A549 (cell line): Measurements from ENCODE around the gene MAN1C1. TPM values are rescaled to one million over a fixed set of nuclear protein-coding genes. Genes with fewer than 3 reads are reported as not detected.

Experiments
- ATAC-seq, 2 experiments: fragments of 200-7000 bp in 1 of 2; fragments of >200 bp in 1 of 2; cut with Nextera tagmentation in 1 of 2; cut with Tn5 transposase in 1 of 2; 3 replicates each; pipeline versions ENCODE4 v1.8.0 to v1.9.1; 2018 to 2020; ENCODE audit warnings: mild to moderate bottlenecking in 1 of 2, moderate library complexity in 1 of 2
- CTCF ChIA-PET: fragments of 300-600 bp; sonication (Branson Sonifier 250); formaldehyde crosslinking; extraction: SDS; loops from one replicate; lab custom pipeline; 2021; ENCODE audit warnings: antibody characterized with exemption, inconsistent platforms; lab: Yijun Ruan, JAX
- POLR2A ChIA-PET: fragments of 350-600 bp; formaldehyde crosslinking; extraction: SDS; loops from one replicate; lab custom pipeline; 2021; ENCODE audit warnings: antibody characterized with exemption, inconsistent platforms; lab: Yijun Ruan, JAX
- DNase-seq, 2 experiments: peaks; one replicate each; pipeline versions ENCODE4 v3.0.0 to v3.0.0-alpha.2; 2011 to 2016; ENCODE audit warnings: low read depth in 1 of 2, low spot score in 1 of 2
- FAIRE-seq: peaks from 2 replicates; lab custom pipeline; 2011; peaks lifted over from hg19 to GRCh38; lab: Jason Lieb, UNC
- H3K27ac ChIP-seq, 2 experiments: fragments of >200 bp; sonication (Bioruptor Twin); formaldehyde crosslinking; 3 replicates each; pipeline ENCODE4 v1.5.1; 2016 to 2017
- H3K4me1 ChIP-seq: fragments of >200 bp; sonication (Bioruptor Twin); formaldehyde crosslinking; 3 replicates; pipeline ENCODE4 v1.6.1; 2016
- H3K4me2 ChIP-seq: fragments of >200 bp; sonication (Bioruptor Twin); formaldehyde crosslinking; 3 replicates; pipeline ENCODE4 v1.6.1; 2016
- H3K4me3 ChIP-seq: fragments of >200 bp; sonication (Bioruptor Twin); formaldehyde crosslinking; 3 replicates; pipeline ENCODE4 v1.5.1; 2016
- H3K9me3 ChIP-seq: fragments of >200 bp; sonication (Bioruptor Twin); formaldehyde crosslinking; 3 replicates; pipeline ENCODE4 v1.6.1; 2016
- ATOH8 ChIP-seq: fragments of 250-450 bp; sonication (Bioruptor Pico); IDR thresholded peaks from 2 replicates; pipeline ENCODE4 v1.5.0; 2020; ENCODE audit warnings: low read depth, mild to moderate bottlenecking, moderate library complexity
- BHLHE40 ChIP-seq: IDR thresholded peaks from 2 replicates; pipeline ENCODE4 v1.6.1; 2012; ENCODE audit warnings: low read depth, low read length, inconsistent platforms
- CBX8 ChIP-seq: fragments of 200-600 bp; sonication (generic); IDR thresholded peaks from 2 replicates; pipeline ENCODE4 v1.6.1; 2016
- CEBPB ChIP-seq, 2 experiments: fragments of >200 bp in 1 of 2; sonication (Bioruptor Twin) in 1 of 2; formaldehyde crosslinking in 1 of 2; IDR thresholded peaks; 2 replicates each; pipeline ENCODE4 v1.6.1; 2012 to 2016
- CHD4 ChIP-seq: fragments of 200-600 bp; sonication (generic); IDR thresholded peaks from 2 replicates; pipeline ENCODE4 v1.6.1; 2016; ENCODE audit warnings: antibody characterized with exemption, mild to moderate bottlenecking, borderline replicate concordance
- CTCF ChIP-seq: fragments of >200 bp; sonication (Bioruptor Twin); formaldehyde crosslinking; IDR thresholded peaks from 3 replicates; pipeline ENCODE4 v1.5.1; 2016
- E2F6 ChIP-seq: IDR thresholded peaks from 2 replicates; pipeline ENCODE4 v1.6.1; 2012; ENCODE audit warnings: low read depth, borderline replicate concordance
- EHF ChIP-seq: fragments of 250-450 bp; sonication (Bioruptor Pico); IDR thresholded peaks from 2 replicates; pipeline ENCODE4 v1.5.0; 2020; ENCODE audit warnings: mild to moderate bottlenecking
- EHMT2 ChIP-seq: fragments of 200-600 bp; sonication (generic); IDR thresholded peaks from 2 replicates; pipeline ENCODE4 v1.6.1; 2016; ENCODE audit warnings: antibody characterized with exemption, low read depth, mild to moderate bottlenecking, moderate library complexity
- GATA3 ChIP-seq: IDR thresholded peaks from 2 replicates; pipeline ENCODE4 v1.6.1; 2012; ENCODE audit warnings: borderline replicate concordance
- HOXA7 ChIP-seq: fragments of 250-450 bp; sonication (Bioruptor Pico); IDR thresholded peaks from 2 replicates; pipeline ENCODE4 v1.5.0; 2020; ENCODE audit warnings: mild to moderate bottlenecking, moderate library complexity
- KDM5A ChIP-seq: fragments of 200-600 bp; sonication (generic); IDR thresholded peaks from 2 replicates; pipeline ENCODE4 v1.6.1; 2016; ENCODE audit warnings: antibody characterized with exemption, mild to moderate bottlenecking
- MAFK ChIP-seq: fragments of 450-650 bp; IDR thresholded peaks from 2 replicates; pipeline ENCODE4 v1.6.1; 2014; ENCODE audit not compliant: partially characterized antibody
- MYC ChIP-seq: IDR thresholded peaks from 2 replicates; pipeline ENCODE4 v1.6.1; 2012; ENCODE audit warnings: mild to moderate bottlenecking, inconsistent platforms, low read length, improper control_type of control experiment, borderline replicate concordance
- NPAS2 ChIP-seq: fragments of 250-450 bp; sonication (Bioruptor Pico); IDR thresholded peaks from 2 replicates; pipeline ENCODE4 v1.8.0; 2022; ENCODE audit warnings: mild to moderate bottlenecking, moderate library complexity, borderline replicate concordance
- NR3C1 ChIP-seq: fragments of >200 bp; sonication (Bioruptor Twin); formaldehyde crosslinking; IDR thresholded peaks from 3 replicates; pipeline ENCODE4 v1.6.1; 2017
- RAD21 ChIP-seq, 2 experiments: fragments of >200 bp in 1 of 2; sonication (Bioruptor Twin) in 1 of 2; formaldehyde crosslinking in 1 of 2; IDR thresholded peaks in 1 of 2; conservative IDR thresholded peaks in 1 of 2; 2 replicates in 1 of 2; 3 replicates in 1 of 2; pipeline ENCODE4 v1.6.1; 2012 to 2018; ENCODE audit warnings: inconsistent platforms in 1 of 2
- RFX5 ChIP-seq: fragments of 450-650 bp; IDR thresholded peaks from 2 replicates; pipeline ENCODE4 v1.7.1; 2014; ENCODE audit warnings: antibody characterized with exemption, mild to moderate bottlenecking, moderate library complexity
- TFCP2L1 ChIP-seq: fragments of 250-450 bp; sonication (Bioruptor Pico); IDR thresholded peaks from 2 replicates; pipeline ENCODE4 v1.5.0; 2021; ENCODE audit warnings: mild to moderate bottlenecking
- USF2 ChIP-seq: fragments of 450-650 bp; IDR thresholded peaks from 2 replicates; pipeline ENCODE4 v1.6.1; 2014; ENCODE audit warnings: antibody characterized with exemption
- ZC3H11A ChIP-seq: fragments of 450-650 bp; IDR thresholded peaks from 2 replicates; pipeline ENCODE4 v1.6.1; 2014; ENCODE audit warnings: antibody characterized with exemption, mild to moderate bottlenecking
- ZSCAN20 ChIP-seq: fragments of 250-450 bp; sonication (Bioruptor Pico); IDR thresholded peaks from 2 replicates; pipeline ENCODE4 v1.8.0; 2022; ENCODE audit warnings: mild to moderate bottlenecking, moderate library complexity
- WGBS: methylation state at CpG from one replicate; pipeline ENCODE4 v1.1.6; 2017; ENCODE audit errors: missing lambda C conversion rate; 5-methylcytosine and 5-hydroxymethylcytosine counted together
- polyA plus RNA-seq, 4 experiments: library from polyadenylated mRNA; depleted of rRNA in 3 of 4; stranded (reverse); fragments of >200 nt; fragmentation: RNase III in 1 of 4; extraction: RNeasy Plus Mini Kit Qiagen cat#74134 plus additional on column Dnase treatment in 1 of 4; gene quantifications; 2 replicates in 3 of 4; 3 replicates in 1 of 4; pipeline ENCODE4 v1.2.3, GENCODE V29; 2011 to 2017

MAN1C1 gene
- polyA plus RNA-seq, 2 of the 4 experiments (the other 2 are of a cell fraction): 0.22 to 0.27 TPM

- CTCF ChIA-PET: interaction anchor here (1.0 to 1.5 kb wide), 3 partner anchors 14 to 17 kb away, joined by 3 to 4 read pairs (median 4); no protein-coding TSS in a partner anchor
- no peak for ATAC-seq
These were observed 140.7 kb downstream of the MAN1C1 start for GRCh38 chr1:25757151-25757845.

GRCh38 chr1:25757846-25758185 is 141.2 kb downstream of the MAN1C1 start:
- DNase-seq (no peak), ATAC-seq (no peak), FAIRE-seq (no peak)
- POLR2A ChIA-PET: no interaction called here
- TF ChIP-seq TFCP2L1: no peak
- TF ChIP-seq NPAS2: no peak
- TF ChIP-seq CTCF: no peak
- no peak for TF ChIP-seq MAFK
- no peak for TF ChIP-seq KDM5A
- no peak for TF ChIP-seq MYC
- TF ChIP-seq USF2: no peak
- no peak for TF ChIP-seq ZC3H11A
- no peak for TF ChIP-seq CEBPB (IDR thresholded peaks at IDR 0.05)
- no peak for TF ChIP-seq NR3C1
- TF ChIP-seq HOXA7: no peak
- TF ChIP-seq RFX5: no peak
- no peak for TF ChIP-seq GATA3
- TF ChIP-seq RAD21 (conservative IDR thresholded peaks at IDR 0.05 in 1 of 2, IDR thresholded peaks at IDR 0.05 in 1 of 2): no peak
- TF ChIP-seq ATOH8 (CRISPR knock-in tag): no peak
- no peak for TF ChIP-seq E2F6
- no peak for TF ChIP-seq EHMT2
- TF ChIP-seq CHD4: no peak
- no peak for TF ChIP-seq ZSCAN20
- Histone ChIP-seq H3K27ac (no peak overlapping the region), H3K4me2 (no peak overlapping the region), H3K9me3 (no peaks in the 10 kb centered on the region), H3K4me1 (no peaks in the 10 kb centered on the region), H3K4me3 (no peak overlapping the region)
- 45% methylated on average over 3 of the region's 5 CpGs for WGBS
- CTCF ChIA-PET: interaction anchor here (1.0 to 1.5 kb wide), 3 partner anchors 14 to 16 kb away, joined by 3 to 4 read pairs (median 4); no protein-coding TSS in a partner anchor

More at GRCh38 chr1:25757151-25757845, 140.7 kb downstream of the MAN1C1 start:
- H3K4me2 ChIP-seq: no peak overlapping the region
- no peak for TF ChIP-seq CBX8
- no peak for TF ChIP-seq USF2
- no peak for TF ChIP-seq NR3C1
- TF ChIP-seq EHF (CRISPR knock-in tag): no peak
- no peak for TF ChIP-seq BHLHE40
- TF ChIP-seq, all 56 proteins: peak for 0
- DNase-seq (no peak), FAIRE-seq (no peak)
- Histone ChIP-seq H3K27ac (no peak overlapping the region), H3K4me3 (no peak overlapping the region), H3K4me1 (no peaks in the 10 kb centered on the region), H3K9me3 (no peaks in the 10 kb centered on the region)
- POLR2A ChIA-PET: no interaction called here
- whole genome bisulfite sequencing: 67% methylated on average over 4 of the region's 12 CpGs
